ENCODE results near the gene CLMP. TPM values are rescaled to one million over a fixed set of nuclear protein-coding genes. Genes with fewer than 3 reads are reported as not detected.

The CLMP gene
- total RNA-seq (2022; extraction: Qiagen RNA extraction), result 16.3 to 25.5 TPM (median 24.1 TPM) in 5 replicates

GRCh38 chr11:123195188-123196059, at the start of gene CLMP:
Gene CLMP, minus strand, starts transcription at chr11:123195248. Its CDS starts 308 bp downstream, at chr11:123194940.

GRCh38 chr11:123061403-123062157, 133.5 kb downstream of the CLMP start, which contains the start of gene HSPA8:
Gene HSPA8, minus strand, starts transcription at chr11:123062136. Its CDS starts 812 bp downstream, at chr11:123061324.

Other genes with a start within 250 kb of the CLMP start
- gene BSX, start 213.4 kb downstream of the CLMP start, total RNA-seq (2022; extraction: Qiagen RNA extraction), result not detected in 5 replicates
- gene HSPA8, start 133.1 kb downstream of the CLMP start, total RNA-seq (2022; extraction: Qiagen RNA extraction), result 1,366 to 2,153 TPM (median 1,420 TPM) in 5 replicates
- 19.7 to 24.9 TPM (median 22.2 TPM) in 5 replicates for gene GRAMD1B, start 235.0 kb upstream of the CLMP start, total RNA-seq (2022; extraction: Qiagen RNA extraction)